Tibial nerve (tissue), 4 donors: ENCODE data around the gene AHNAK. TPM values are rescaled to one million over a fixed set of nuclear protein-coding genes. Genes with fewer than 3 reads are reported as not detected.

Source experiments
- DNase-seq, 2 donors: peaks; one replicate each; pipeline ENCODE4 v3.0.0-alpha.2; 2019; ENCODE audit warnings: low spot score in 2 of 2
- H3K27ac ChIP-seq, 4 donors: fragments of 200-600 bp; sonication (generic) in 3 of 4; one replicate each; pipeline ENCODE4 v1.5.1; 2017 to 2019; ENCODE audit warnings: mild to moderate bottlenecking in 1 of 4
- H3K27me3 ChIP-seq, 2 donors: fragments of 200-600 bp; sonication (generic) in 1 of 2; one replicate each; pipeline versions ENCODE4 v1.5.1 to v1.6.0; 2017 to 2019
- H3K36me3 ChIP-seq, 3 donors: fragments of 200-600 bp; sonication (generic); one replicate each; pipeline ENCODE4 v1.5.1; 2018 to 2019
- H3K4me1 ChIP-seq, 4 donors: fragments of 200-600 bp; sonication (generic) in 3 of 4; one replicate each; pipeline ENCODE4 v1.5.1; 2017 to 2019
- H3K4me3 ChIP-seq, 4 donors: fragments of 200-600 bp; sonication (generic) in 3 of 4; one replicate each; pipeline ENCODE4 v1.5.1; 2017 to 2019; ENCODE audit warnings: mild to moderate bottlenecking in 1 of 4, moderate library complexity in 1 of 4
- H3K9me3 ChIP-seq, 4 donors: fragments of 200-600 bp; sonication (generic) in 3 of 4; one replicate each; pipeline ENCODE4 v1.5.1; 2017 to 2019
- CTCF ChIP-seq, 5 experiments: fragments of 200-600 bp in 3 of 5; fragments of 450-650 bp in 2 of 5; sonication (generic) in 3 of 5; IDR thresholded peaks; one replicate each; pipeline ENCODE4 v1.5.1; 2016 to 2019; ENCODE audit warnings: antibody characterized with exemption in 5 of 5, mild to moderate bottlenecking in 3 of 5, moderate library complexity in 2 of 5
- EP300 ChIP-seq, 2 donors: sonication (generic); formaldehyde crosslinking; IDR thresholded peaks; one replicate each; pipeline ENCODE4 v1.6.1; 2017; ENCODE audit warnings: antibody characterized with exemption in 2 of 2, mild to moderate bottlenecking in 1 of 2
- POLR2A ChIP-seq, 2 donors: fragments of 450-650 bp; IDR thresholded peaks; one replicate each; pipeline ENCODE4 v1.6.1; 2017; ENCODE audit warnings: antibody characterized with exemption in 2 of 2, mild to moderate bottlenecking in 2 of 2, moderate library complexity in 2 of 2
- WGBS, 2 donors: methylation state at CpG; one replicate each; pipeline ENCODE4 v1.1.5; 2018; 5-methylcytosine and 5-hydroxymethylcytosine counted together
- total RNA-seq, 4 donors: library from RNA; depleted of rRNA; stranded (reverse); fragments of >200 nt; gene quantifications; one replicate each; pipeline ENCODE4 v1.1.0, GENCODE V29; 2016

AHNAK gene
- total RNA-seq, 4 donors from 2014 or later, result 1,417 to 3,061 (median 2,562) TPM

DNA sequence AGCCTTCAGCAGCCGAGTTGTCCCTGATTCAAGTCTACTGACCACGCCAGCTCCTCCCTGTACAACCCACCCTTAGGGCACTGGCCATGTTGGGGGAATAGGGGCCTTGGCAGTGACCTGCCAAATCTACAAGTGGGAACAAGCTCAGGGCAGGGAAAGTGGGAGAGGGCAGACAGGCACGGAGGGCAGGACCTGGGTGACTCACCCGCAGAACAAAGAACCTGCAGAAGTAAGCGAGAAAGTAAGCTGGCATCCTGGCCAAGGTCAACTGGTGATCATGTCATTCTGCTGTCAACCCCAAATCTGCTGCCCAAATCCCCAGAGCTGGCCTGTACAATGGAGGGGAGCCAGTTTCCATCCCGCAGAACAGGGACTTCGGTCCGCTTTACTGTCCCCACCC lies 135.6 kb downstream of the AHNAK start:
- Histone ChIP-seq H3K4me1 (peaks cover 0 to 17% (median 6%) of the 10 kb centered on the region in 4 donors), H3K36me3 (no peaks in the 10 kb centered on the region), H3K9me3 (no peaks in the 10 kb centered on the region), H3K27me3 (no peaks in the 10 kb centered on the region), H3K4me3 (no peak overlapping the region), H3K27ac (no peak overlapping the region)
- no peak for TF ChIP-seq POLR2A (IDR thresholded peaks at IDR 0.05)
- DNase-seq, result no peak
- WGBS, 2 donors, result 70 to 85% methylated on average over 8 of the region's 8 CpGs

DNA sequence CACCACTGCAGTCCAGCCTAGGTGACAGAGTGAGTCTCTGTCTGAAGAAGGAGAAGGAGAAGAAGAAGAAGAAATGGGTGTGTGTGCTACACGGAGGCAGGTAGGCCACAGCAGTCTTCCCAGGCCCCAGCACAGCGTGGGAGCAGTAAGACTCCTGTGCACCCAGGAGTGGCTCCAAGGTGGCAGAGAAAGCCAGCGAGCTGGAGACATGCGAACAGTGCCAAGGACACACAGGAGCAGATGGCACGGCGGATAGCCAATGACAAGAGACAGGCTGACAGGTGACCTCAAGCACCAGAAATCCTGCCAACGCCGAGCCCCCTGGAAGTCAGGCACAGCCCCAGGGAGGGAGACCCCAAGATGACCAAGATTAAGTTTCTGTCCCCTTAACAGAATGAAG lies 136.8 kb downstream of the AHNAK start:
- DNase-seq, result no peak
- WGBS, 2 donors, result 89 to 92% methylated on average over 8 of the region's 8 CpGs
- H3K4me1 ChIP-seq, result peaks cover 0 to 17% (median 6%) of the 10 kb centered on the region in 4 donors
- H3K27me3 ChIP-seq, result no peaks in the 10 kb centered on the region
- no peaks in the 10 kb centered on the region for H3K9me3 ChIP-seq
- TF ChIP-seq POLR2A (IDR thresholded peaks at IDR 0.05) (no peak), EP300 (IDR thresholded peaks at IDR 0.05) (no peak), CTCF (IDR thresholded peaks at IDR 0.05) (no peak)
- H3K4me3 ChIP-seq, result no peak overlapping the region
- no peak overlapping the region for H3K27ac ChIP-seq
- H3K36me3 ChIP-seq, result no peaks in the 10 kb centered on the region

- no peak for DNase-seq
- 46% methylated on average over 4 of the region's 4 CpGs for WGBS, 2 donors
- Histone ChIP-seq H3K36me3 (no peaks in the 10 kb centered on the region), H3K27me3 (no peaks in the 10 kb centered on the region), H3K4me3 (no peak overlapping the region), H3K4me1 (peaks cover 6 to 32% (median 20%) of the 10 kb centered on the region in 4 donors), H3K27ac (peak overlapping the region in 2 of 4 donors; percentile 6 to 8), H3K9me3 (no peaks in the 10 kb centered on the region)
- TF ChIP-seq POLR2A (IDR thresholded peaks at IDR 0.05) (no peak), CTCF (IDR thresholded peaks at IDR 0.05) (no peak), EP300 (IDR thresholded peaks at IDR 0.05) (no peak)
Observed at GRCh38 chr11:62406034-62406433, 140.6 kb downstream of the AHNAK start.

DNA sequence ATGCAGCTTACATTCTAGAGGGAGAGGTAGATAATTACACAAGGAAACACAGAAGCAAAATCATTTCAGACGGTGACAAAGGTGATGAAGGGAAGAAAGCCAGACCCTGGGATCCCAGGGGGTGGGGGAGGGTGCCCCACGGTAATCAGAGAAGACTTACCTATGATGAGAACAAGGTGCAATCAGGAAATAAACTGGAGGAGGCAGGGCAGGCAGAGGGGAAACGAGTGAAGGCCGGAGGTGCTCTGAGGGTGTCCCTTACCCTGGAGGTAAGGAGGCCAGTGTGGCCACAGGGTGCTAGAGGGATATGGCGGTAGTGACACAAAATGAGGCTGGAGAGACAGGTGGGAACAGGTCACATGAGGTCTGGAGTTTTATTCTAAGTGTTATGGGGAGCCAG lies 141.7 kb downstream of the AHNAK start:
- WGBS, 2 donors, result 83 to 85% methylated on average over 5 of the region's 5 CpGs
- Histone ChIP-seq H3K4me3 (no peak overlapping the region), H3K4me1 (peaks cover 6 to 43% (median 31%) of the 10 kb centered on the region in 4 donors), H3K9me3 (no peaks in the 10 kb centered on the region), H3K36me3 (no peaks in the 10 kb centered on the region), H3K27ac (no peak overlapping the region), H3K27me3 (no peaks in the 10 kb centered on the region)
- TF ChIP-seq POLR2A (IDR thresholded peaks at IDR 0.05) (no peak), EP300 (IDR thresholded peaks at IDR 0.05) (no peak), CTCF (IDR thresholded peaks at IDR 0.05) (no peak)
- no peak for DNase-seq

GRCh38 chr11:62404435-62404834 lies 142.2 kb downstream of the AHNAK start:
- 92 to 96% methylated on average over 6 of the region's 6 CpGs for WGBS, 2 donors
- no peaks in the 10 kb centered on the region for H3K36me3 ChIP-seq
- H3K9me3 ChIP-seq, result no peaks in the 10 kb centered on the region
- H3K4me3 ChIP-seq, result no peak overlapping the region
- TF ChIP-seq POLR2A (IDR thresholded peaks at IDR 0.05) (no peak), CTCF (IDR thresholded peaks at IDR 0.05) (no peak)
- H3K4me1 ChIP-seq, result peaks cover 6 to 48% (median 36%) of the 10 kb centered on the region in 4 donors
- DNase-seq, result no peak
- H3K27me3 ChIP-seq, result no peaks in the 10 kb centered on the region
- H3K27ac ChIP-seq, result peak overlapping the region in 1 of 4 donors; percentile 89
